H1 (cell line): ENCODE results near the gene TIFAB.

ENCODE experiments used
- CHD1 ChIP-seq: IDR thresholded peaks from 2 replicates; pipeline ENCODE4 v1.6.1; 2012; ENCODE audit warnings: low read depth, low read length, improper control_type of control experiment
- CTCF ChIP-seq, 3 experiments: IDR thresholded peaks; 1 replicate in 2 of 3; 2 replicates in 1 of 3; pipeline versions ENCODE4 v1.5.1 to v1.6.1; 2011; ENCODE audit warnings: low read length in 3 of 3, mild to moderate bottlenecking in 3 of 3, inconsistent platforms in 2 of 3, low read depth in 1 of 3, moderate library complexity in 1 of 3; ENCODE audit not compliant: insufficient read depth in 1 of 3; ENCODE audit errors: control extremely low read depth in 1 of 3
- EZH2 ChIP-seq: fragments of 200-600 bp; sonication (generic); IDR thresholded peaks from 2 replicates; pipeline ENCODE4 v1.7.1; 2012; ENCODE audit warnings: low read depth, mild to moderate bottlenecking, moderate library complexity, low read length, inconsistent platforms; ENCODE audit not compliant: severe bottlenecking
- TF ChIP-seq, protein P1 (sequence below): IDR thresholded peaks from 2 replicates; pipeline ENCODE4 v1.6.1; 2012; ENCODE audit warnings: inconsistent platforms

DNA sequence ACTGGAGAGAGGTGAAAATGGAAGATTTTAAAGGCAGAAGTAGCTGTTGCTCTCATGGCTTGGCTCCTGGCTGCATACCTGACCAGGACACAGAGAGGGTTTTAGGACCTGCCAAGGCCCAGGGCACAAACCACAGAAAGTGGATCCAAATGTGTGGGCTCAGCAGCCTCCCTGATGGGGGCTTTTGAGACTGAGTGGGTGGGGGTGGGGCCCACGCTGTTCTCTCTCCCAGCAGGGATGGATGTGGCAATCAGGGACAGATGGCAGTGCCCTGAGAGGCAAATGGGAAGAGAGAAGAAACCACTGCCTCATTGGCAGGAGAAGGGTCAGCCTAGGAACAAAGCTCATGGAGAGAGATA lies 34.9 kb upstream of the TIFAB start:
- no peak for TF ChIP-seq CTCF (IDR thresholded peaks at IDR 0.05; ENCODE audit: control extremely low read depth in 1 of 3, insufficient read depth in 1 of 3, low read depth in 1 of 3, low read length in 3 of 3)
- TF ChIP-seq CHD1: no peak
- no peak for TF ChIP-seq EZH2
- TF ChIP-seq, protein P1, sequence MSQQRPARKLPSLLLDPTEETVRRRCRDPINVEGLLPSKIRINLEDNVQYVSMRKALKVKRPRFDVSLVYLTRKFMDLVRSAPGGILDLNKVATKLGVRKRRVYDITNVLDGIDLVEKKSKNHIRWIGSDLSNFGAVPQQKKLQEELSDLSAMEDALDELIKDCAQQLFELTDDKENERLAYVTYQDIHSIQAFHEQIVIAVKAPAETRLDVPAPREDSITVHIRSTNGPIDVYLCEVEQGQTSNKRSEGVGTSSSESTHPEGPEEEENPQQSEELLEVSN: no peak
